ENCODE measurements around the gene MAGEB18.

The MAGEB18 gene

DNA sequence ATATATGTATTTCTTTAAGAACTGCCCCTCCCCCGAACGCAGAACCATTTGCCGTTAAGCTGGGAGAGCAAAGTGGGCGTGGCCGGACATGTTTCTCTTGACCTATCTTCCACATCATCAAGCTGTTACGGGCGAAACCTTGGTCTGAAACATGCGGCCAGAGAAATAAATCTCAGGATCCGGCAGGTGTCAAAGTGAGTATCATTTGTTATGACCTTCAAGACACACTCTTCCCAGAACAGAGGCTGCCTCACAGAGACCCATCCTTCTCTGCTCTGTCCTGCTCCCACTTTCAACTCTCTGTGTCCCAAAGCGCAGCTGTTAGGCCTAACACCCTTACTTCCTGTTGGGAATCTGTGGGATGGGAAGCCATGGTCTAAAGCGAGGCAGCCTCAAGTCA, at the start of gene MAGEB18:
Gene MAGEB18, plus strand, starts transcription at position 70 of the 400 bp plus-strand sequence. CDS start 643 bp downstream, outside the sequence.
- in situ Hi-C loops (cut with MboI; ENCODE audit: low sequenced_read_pairs), result no loop called here

DNA sequence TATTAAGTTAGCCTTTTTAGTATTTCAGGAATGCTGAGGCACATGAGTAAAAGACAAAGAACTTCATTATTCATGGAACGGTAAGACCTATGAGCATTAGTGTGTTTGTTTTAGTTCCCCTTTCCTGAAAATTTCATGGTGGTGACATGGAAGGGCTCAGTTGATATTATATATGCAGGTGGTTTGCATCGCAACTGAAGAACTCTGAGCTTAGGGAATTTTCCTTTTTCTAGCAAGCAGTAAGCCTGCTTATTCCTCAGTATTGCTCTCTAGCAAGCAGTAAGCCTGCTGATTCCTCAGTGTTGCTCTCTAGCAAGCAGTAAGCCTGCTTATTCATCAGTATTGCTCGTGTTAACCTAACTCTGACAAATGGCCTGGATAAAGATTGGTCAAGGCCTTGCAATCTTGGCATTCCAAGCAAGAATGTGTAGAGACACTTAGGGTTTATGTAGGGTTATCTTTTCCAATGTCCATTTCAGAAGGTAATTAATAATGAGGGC, 37.7 kb upstream of the MAGEB18 start:
- in situ Hi-C loops (cut with MboI; ENCODE audit: low sequenced_read_pairs), result no loop called here

DNA sequence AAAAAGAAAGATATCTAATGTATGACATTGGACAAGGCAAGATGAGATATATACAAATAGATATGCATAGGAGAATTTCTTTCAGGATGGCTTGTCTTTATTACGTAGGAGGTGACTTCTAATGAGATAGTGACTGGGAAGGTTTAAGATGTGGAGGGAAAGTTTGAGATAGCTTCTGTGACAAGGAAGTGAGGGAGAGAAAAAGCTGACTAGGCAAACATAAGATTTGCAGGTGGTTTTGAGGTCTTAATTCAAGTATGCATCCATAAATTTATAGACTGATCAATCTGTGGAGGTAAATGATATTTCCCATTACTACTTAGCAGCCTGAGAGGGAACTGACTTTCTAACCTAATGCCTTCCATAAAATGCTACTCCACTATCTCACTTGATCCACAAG, 29.0 kb upstream of the MAGEB18 start:
- in situ Hi-C loops (cut with MboI; ENCODE audit: low sequenced_read_pairs), result no loop called here

DNA sequence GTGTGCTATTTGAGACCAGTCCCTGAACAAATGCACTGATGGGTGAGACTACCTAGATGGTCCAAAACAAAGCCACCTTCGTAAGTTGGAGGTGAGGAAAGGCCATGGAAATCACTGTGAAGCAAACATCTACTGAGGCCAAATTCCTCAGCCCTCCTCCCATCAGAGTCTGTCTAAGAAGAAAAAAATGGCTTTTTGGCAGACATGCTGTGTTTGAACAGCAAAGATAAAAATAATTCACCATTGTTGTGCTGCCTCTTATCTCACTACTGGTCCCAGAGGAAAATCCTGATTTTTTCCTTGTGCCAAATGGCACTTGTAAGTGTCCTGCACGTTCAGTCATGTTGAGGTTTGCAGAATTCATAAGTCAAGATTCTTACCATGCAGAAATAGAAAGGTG, 7.9 kb downstream of the MAGEB18 start:
- in situ Hi-C loops (cut with MboI; ENCODE audit: low sequenced_read_pairs), result no loop called here

DNA sequence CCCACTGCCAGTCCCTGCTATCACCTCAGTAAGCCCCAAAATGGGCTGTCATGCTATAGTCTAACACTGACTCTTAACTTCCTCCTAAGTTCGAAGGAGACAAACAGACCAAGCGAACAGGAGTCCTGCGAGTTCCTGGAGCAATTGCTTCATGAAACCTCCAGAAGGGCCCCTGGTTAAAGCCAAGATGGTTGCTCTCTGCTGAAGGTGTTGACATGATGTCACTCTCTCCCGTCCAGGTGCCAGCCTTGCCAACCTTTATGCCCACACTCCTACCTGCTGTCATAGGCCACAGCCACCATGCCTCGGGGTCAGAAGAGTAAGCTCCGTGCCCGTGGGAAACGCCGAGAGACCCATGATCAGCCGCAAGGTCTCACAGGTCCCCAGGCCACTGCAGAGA, 22.2 kb downstream of the MAGEB18 start, which contains the start of gene MAGEB6B:
Gene MAGEB6B, plus strand, starts transcription at position 301 of the 400 bp plus-strand sequence. Its CDS starts 0 bp downstream, at position 301.
- in situ Hi-C loops (cut with MboI; ENCODE audit: low sequenced_read_pairs), result no loop called here
